Stimulated activated CD4-positive, alpha-beta T cell treated with anti-CD3 and anti-CD28 coated beads, Interleukin-2, amount 100 ng/mL, for 48 hours (primary cell): ENCODE data around the gene CRTAP.
"Not testable (repeated sequence)": the region's sequence is repeated elsewhere in the genome, so short reads cannot be mapped to it uniquely, and the experiment has no call there.

Experiments
- DNase-seq, 2 donors: peaks; one replicate each; pipeline ENCODE4 v3.0.0-alpha.2; 2020

The CRTAP gene

DNA sequence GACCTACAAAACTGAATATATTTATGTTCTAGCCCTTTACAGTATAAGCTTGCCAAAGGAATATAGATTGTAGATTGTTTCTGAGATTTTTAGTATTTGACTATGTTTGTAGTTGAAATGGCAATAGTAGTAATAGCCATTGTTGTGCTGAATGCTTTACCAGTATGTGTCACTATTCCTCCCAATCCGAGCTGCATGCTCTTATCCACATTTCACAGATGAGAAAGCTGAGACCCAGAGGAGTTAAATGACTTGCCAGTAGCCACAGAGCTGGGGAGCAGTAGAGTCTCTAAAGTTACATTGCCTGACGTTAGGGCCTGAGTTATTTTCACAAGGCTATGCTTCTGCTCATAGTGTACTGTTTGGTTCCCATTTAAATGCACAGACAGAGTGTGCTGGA lies 13.6 kb upstream of the CRTAP start:
- no peak for DNase-seq

DNA sequence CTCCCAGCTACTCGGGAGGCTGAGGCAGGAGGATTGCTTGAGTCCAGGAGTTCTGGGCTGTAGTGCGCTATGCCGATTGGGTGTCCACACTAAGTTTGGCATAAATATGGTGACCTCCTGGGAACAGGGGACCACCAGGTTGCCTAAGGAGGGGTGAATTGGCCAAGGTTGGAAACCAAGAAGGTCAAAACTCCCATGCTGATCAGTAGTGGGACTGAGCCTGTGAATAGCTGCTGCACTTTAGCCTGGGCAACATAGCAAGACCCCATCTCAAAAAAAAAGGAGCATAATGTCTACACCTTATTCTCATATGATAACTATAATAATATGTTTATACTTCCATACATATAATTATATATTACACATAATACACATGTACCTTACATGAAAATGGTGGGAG lies 10.8 kb upstream of the CRTAP start:
- no peak for DNase-seq

DNA sequence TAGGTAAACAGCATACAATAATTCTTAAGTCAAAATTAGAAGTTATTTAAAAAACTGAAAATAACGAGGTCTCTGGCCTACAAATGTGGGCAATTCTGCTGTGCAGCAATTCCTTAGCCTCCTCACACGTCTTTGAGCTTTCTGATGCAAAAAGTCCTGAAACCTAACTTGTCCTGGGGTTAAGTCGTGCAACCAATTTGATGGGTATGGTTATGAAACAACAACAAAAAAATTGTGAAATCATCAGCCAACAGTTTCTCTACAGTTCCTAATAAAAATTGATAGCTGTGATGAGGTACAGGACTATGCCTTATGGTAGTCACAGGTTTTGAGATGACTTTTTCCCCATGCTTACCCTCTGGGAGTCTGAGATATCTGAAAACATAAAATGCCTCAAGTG lies 10.3 kb upstream of the CRTAP start:
- DNase-seq = no peak

DNA sequence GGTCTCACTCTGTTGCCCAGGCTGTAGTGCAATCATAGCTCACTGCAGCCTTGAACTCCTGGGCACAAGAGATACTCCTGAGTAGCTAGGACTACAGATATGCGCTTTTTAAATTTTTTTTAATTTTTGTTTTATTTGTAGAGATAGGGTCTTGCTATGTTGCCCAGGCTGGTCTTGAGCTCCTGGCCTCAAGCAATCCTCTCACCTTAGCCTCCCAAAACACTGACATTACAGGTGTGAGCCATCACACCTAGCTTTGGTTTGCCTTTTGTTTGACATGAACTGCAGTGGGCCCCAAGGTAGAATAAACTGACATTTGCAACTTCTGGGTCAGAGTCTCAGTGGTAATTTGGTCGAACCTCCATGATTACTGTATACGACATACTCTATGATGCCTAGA lies 9.0 kb upstream of the CRTAP start:
- DNase-seq = no peak

- no peak for DNase-seq
These were observed 8.4 kb upstream of the CRTAP start for GRCh38 chr3:33105341-33105948.

- not testable (repeated sequence) for DNase-seq
These were observed 7.0 kb upstream of the CRTAP start for GRCh38 chr3:33106854-33107253.

GRCh38 chr3:33111581-33111980 lies 2.2 kb upstream of the CRTAP start:
- no peak for DNase-seq

DNA sequence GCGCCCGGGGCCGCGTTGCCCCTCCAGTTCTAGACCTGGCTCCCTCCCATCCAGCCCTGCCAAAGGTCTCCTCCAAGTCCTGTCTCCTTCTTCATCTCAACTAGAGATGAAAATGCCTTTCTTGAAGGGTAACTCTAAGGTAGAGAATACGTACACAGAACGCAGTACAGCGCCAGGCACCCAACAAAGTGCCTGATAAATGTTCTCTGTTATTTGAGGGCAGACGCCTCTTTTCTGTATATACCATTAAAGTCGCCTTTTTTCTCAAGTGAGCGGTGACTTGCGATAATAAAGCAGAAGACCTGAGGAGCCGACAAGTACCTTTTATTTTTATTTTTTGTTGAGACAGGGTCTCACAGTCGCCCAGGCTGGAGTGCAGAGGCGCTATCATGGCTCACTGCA lies 809 bp downstream of the CRTAP start:
- no peak for DNase-seq

GRCh38 chr3:33115024-33115768 lies 1.4 kb downstream of the CRTAP start:
- DNase-seq = no peak

GRCh38 chr3:33117461-33117860 lies 3.6 kb downstream of the CRTAP start:
- DNase-seq = no peak

DNA sequence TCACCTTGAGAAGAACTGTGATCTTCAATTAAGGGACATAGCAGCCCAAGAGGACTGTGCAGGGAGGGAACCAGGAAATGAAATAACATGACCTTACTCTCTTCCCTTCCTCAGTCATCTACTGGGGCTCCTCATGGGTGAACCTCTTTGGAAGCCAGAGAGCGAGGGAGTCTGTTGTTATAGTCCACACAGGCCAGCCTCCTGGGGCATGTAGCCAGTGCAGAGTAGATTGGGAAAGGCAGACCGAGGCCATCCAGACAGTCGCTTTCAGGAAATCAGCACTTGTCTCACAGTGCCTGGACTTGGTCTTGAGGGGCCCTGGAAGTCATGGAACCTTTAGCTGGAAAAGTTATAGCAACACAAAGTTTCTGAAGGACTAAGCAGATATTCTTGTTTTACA lies 6.1 kb downstream of the CRTAP start:
- no peak for DNase-seq

DNA sequence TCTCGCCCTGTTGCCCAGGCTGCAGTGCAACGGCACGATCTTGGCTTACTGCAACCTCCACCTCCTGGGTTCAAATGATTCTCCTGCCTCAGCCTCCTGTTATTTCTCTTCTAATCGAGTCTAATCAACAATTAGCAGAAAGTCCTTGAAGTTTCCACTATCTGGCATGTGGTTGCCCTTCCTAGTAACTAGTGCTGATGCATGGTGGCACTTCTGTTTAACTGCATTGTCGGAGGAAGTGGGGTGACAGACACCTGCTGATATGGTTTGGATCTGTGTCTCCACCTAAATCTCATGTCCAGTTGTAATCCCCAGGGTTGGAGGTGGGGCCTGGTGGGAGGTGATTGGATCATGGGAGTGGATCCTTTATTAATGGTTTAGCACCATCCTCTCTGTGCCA lies 9.2 kb downstream of the CRTAP start:
- no peak for DNase-seq

DNA sequence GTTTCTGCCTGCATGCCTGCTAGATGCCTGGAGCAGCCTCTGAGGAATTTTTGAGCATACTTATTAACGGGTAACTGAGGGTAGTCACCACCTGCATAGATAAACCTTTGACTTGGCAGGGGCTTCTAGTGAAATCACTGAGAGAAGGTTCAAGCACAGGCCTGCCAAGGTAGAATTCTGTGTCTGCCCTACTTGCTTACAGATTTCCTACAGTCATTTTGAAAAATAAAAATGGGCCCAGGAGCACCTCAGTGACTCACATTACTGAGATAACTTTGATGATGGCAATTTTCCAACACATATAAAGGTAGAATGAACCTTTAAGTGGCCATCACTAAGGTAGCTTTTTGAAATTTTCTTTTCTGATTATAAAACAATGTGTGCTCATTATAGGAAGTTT lies 10.8 kb downstream of the CRTAP start:
- no peak for DNase-seq

DNA sequence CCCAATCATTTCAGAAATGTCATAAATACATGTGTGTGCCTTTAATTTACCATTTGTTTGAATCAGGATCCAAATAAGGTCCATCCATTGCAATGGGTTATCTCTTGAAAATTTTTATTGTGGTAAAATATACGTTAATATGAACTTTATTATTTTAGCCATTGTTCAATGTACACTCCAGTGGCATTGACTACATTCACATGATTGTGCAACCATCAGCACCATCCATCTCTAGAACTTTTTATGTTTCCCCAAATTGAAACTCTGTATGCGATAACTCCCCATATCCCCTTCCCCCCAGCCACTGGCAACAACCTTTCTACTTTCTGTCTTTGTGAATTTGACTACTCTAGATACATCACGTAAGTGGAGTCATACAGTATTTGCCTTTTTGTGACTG lies 12.0 kb downstream of the CRTAP start:
- no peak for DNase-seq

GRCh38 chr3:33128706-33129105 lies 14.9 kb downstream of the CRTAP start:
- DNase-seq = no peak

GRCh38 chr3:33130144-33130543 lies 16.3 kb downstream of the CRTAP start:
- DNase-seq = no peak

DNA sequence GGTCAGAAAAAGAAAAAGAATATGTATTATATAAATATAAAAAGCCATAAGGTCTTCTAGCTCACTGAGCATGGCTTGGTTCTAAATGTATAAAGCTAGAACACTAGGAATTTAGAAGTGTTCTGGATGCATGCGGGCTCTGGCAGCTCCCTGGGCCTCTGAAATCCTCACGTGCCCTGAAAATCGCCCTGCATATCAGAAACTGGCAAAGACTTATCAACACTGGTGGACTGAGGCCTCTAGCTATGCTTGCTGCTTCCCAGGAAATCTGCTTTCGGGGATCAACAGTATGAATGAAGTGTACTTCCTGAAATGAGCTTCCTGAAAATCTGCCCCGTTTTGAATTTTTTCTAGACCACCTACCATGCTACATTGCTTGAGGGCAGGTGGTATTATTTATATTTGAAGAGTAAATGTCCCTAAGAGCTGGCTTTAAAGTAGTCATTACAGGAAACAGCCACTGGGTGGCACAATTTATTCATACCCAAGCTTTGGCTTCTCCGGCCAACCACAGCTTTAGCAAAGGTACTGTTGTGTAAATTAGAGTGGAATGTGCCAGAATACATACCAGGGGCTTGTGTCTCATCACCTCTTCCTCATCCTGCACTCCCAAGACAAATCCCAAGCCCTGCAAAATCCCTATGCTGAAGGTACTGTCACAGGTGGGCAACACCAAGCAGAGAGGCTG lies 17.7 kb downstream of the CRTAP start:
- DNase-seq = peak in 1 of 2 donors; percentile 28

- no peak for DNase-seq
These were observed 18.2 kb downstream of the CRTAP start for GRCh38 chr3:33132019-33132360.

DNA sequence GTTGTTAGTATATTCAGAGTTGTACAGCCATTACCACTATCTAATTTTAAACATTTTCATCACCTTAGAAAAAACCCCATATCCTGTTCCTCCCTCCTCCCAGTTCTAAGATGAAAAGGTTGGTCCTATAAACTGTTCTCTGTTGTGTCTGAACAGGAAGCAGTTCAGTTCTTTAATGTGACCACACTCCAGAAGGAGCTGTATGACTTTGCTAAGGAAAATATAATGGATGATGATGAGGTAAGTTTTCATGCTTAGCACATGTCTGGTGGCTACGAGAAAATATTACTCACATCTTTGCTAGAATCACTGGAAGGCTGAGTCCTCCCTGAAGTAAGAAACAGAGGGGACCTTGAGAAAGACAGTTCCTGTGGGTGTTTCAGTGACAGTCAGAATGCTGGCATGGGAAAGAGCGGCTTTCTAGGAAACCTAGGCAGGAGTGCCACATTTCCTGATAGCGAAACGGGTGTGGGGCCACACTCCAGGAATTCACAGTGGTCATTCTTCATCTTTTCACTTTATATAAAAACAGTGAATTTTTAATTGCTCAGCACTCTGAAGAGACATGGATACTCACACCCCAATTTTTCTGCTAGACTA lies 20.3 kb downstream of the CRTAP start:
- DNase-seq = no peak

- DNase-seq = no peak
These were observed 23.9 kb downstream of the CRTAP start for GRCh38 chr3:33137691-33138090.

GRCh38 chr3:33139006-33139623 lies 25.3 kb downstream of the CRTAP start:
- DNase-seq = not testable (repeated sequence)

DNA sequence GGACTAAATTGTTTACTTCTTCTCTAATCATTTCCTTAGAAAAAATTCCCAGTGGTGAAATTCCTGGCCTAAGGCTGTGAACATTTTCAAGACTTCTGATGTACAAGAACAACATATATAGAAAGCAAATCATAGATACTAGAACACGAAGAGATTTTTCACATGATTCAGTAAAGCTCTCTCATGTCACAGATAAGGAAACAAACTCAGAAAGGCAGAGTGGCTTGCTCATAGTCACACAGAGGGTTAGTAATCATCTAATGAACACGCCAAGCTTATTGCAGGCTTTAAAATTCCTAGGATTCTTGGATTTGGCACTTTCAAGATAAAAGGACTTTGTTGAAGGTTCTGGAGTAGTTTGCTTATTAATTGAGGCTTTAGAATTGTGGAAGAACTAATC lies 26.2 kb downstream of the CRTAP start:
- no peak for DNase-seq

GRCh38 chr3:33141006-33141405 lies 27.2 kb downstream of the CRTAP start:
- no peak for DNase-seq

DNA sequence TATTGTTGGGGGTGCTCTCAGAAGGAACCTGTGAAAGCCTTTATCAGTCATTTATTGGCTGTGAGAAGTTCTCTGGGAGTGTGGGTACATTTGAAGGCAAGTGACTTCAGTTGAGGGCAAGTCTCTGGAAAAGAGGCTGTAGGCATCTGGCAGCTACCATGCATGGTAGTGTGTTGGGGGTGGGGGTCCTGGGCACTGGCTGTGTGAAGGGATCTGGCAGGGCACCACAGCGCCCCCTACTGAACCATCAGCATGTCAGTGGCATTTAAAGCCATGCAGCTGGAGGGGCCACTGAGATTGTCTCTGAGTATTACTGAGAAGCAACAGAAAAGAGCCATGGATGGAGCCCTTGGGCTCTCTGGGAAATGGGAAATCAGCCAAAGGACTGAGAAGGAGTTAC lies 30.6 kb downstream of the CRTAP start:
- peak; percentile 28 to 33 for DNase-seq
